H9 (cell line): ENCODE results near the gene NEK11. TPM values are rescaled to one million over a fixed set of nuclear protein-coding genes. Genes with fewer than 3 reads are reported as not detected.
"Not testable (repeated sequence)": the region's sequence is repeated elsewhere in the genome, so short reads cannot be mapped to it uniquely, and the experiment has no call there.

Source experiments
- DNase-seq: peaks from one replicate; pipeline ENCODE4 v3.0.0-alpha.2; 2017
- H2AFZ ChIP-seq: one replicate; pipeline ENCODE4 v1.6.1; 2013; ENCODE audit warnings: mild to moderate bottlenecking, low read length, control low read depth, moderate library complexity
- H2AK5ac ChIP-seq: 2 replicates; pipeline ENCODE4 v1.6.1; 2013; ENCODE audit warnings: low read length, control low read depth, mixed read lengths; ENCODE audit not compliant: insufficient read length
- H2BK120ac ChIP-seq: one replicate; pipeline ENCODE4 v1.6.1; 2013; ENCODE audit warnings: low read depth, mild to moderate bottlenecking, low read length, control low read depth, inconsistent platforms; ENCODE audit not compliant: poor library complexity, severe bottlenecking
- H2BK12ac ChIP-seq: 2 replicates; pipeline ENCODE4 v1.6.1; 2013; ENCODE audit warnings: low read length, control low read depth, mixed read lengths, low read depth; ENCODE audit not compliant: insufficient read length
- H2BK15ac ChIP-seq: 2 replicates; pipeline ENCODE4 v1.6.1; 2013; ENCODE audit warnings: low read depth, low read length, control low read depth
- H2BK20ac ChIP-seq: one replicate; pipeline ENCODE4 v1.6.1; 2013; ENCODE audit warnings: low read depth, mild to moderate bottlenecking, low read length, control low read depth, inconsistent platforms; ENCODE audit not compliant: poor library complexity, severe bottlenecking
- H2BK5ac ChIP-seq: 2 replicates; pipeline ENCODE4 v1.6.1; 2013; ENCODE audit warnings: low read length, control low read depth, mixed read lengths; ENCODE audit not compliant: insufficient read length
- H3K14ac ChIP-seq: 2 replicates; pipeline ENCODE4 v1.6.1; 2013; ENCODE audit warnings: low read length, control low read depth; ENCODE audit not compliant: insufficient read depth
- H3K18ac ChIP-seq: 2 replicates; pipeline ENCODE4 v1.6.1; 2013; ENCODE audit warnings: low read depth, mild to moderate bottlenecking, mixed read lengths, low read length, control low read depth; ENCODE audit not compliant: insufficient read length
- H3K23ac ChIP-seq: 2 replicates; pipeline ENCODE4 v1.6.1; 2013; ENCODE audit warnings: low read length, control low read depth, mixed read lengths, low read depth; ENCODE audit not compliant: insufficient read length
- H3K23me2 ChIP-seq: 2 replicates; pipeline ENCODE4 v1.6.1; 2013; ENCODE audit warnings: low read depth, mild to moderate bottlenecking, mixed read lengths, low read length, control low read depth; ENCODE audit not compliant: insufficient read length, poor library complexity, severe bottlenecking
- H3K27ac ChIP-seq: 2 replicates; pipeline ENCODE4 v1.5.1; 2013; ENCODE audit warnings: low read length, control low read depth, mixed read lengths, low read depth; ENCODE audit not compliant: insufficient read length
- H3K27me3 ChIP-seq: 2 replicates; pipeline ENCODE4 v1.6.1; 2013; ENCODE audit warnings: low read length, control low read depth, inconsistent platforms; ENCODE audit not compliant: insufficient read depth
- H3K4ac ChIP-seq: 2 replicates; pipeline ENCODE4 v1.6.1; 2013; ENCODE audit warnings: low read depth, mild to moderate bottlenecking, control low read depth, inconsistent platforms, low read length, moderate library complexity
- H3K4me1 ChIP-seq: 2 replicates; pipeline ENCODE4 v1.6.1; 2013; ENCODE audit warnings: low read length, control low read depth, inconsistent platforms; ENCODE audit not compliant: insufficient read depth
- H3K4me2 ChIP-seq: 2 replicates; pipeline ENCODE4 v1.6.1; 2013; ENCODE audit warnings: low read length, control low read depth, mixed read lengths; ENCODE audit not compliant: insufficient read length, insufficient read depth
- H3K56ac ChIP-seq: 2 replicates; pipeline ENCODE4 v1.6.1; 2013; ENCODE audit warnings: low read depth, mild to moderate bottlenecking, mixed read lengths, low read length, control low read depth; ENCODE audit not compliant: insufficient read length
- H3K79me1 ChIP-seq: 2 replicates; pipeline ENCODE4 v1.6.1; 2013; ENCODE audit warnings: low read depth, mild to moderate bottlenecking, moderate library complexity, low read length, control low read depth, inconsistent platforms; ENCODE audit not compliant: insufficient read depth, poor library complexity, severe bottlenecking
- H3K79me2 ChIP-seq: 2 replicates; pipeline ENCODE4 v1.6.1; 2013; ENCODE audit warnings: low read length, control low read depth, inconsistent platforms; ENCODE audit not compliant: insufficient read depth
- H3K9ac ChIP-seq: 2 replicates; pipeline ENCODE4 v1.6.1; 2013; ENCODE audit warnings: low read length, control low read depth, mixed read lengths; ENCODE audit not compliant: insufficient read length; ENCODE audit errors: extremely low read depth
- H3K9me3 ChIP-seq: one replicate; pipeline ENCODE4 v1.6.1; 2013; ENCODE audit warnings: low read depth, low read length, inconsistent platforms; ENCODE audit not compliant: control insufficient read depth
- H3T11ph ChIP-seq: one replicate; pipeline ENCODE4 v1.6.1; 2013; ENCODE audit warnings: mild to moderate bottlenecking, low read length, control low read depth, inconsistent platforms
- H4K20me1 ChIP-seq: one replicate; pipeline ENCODE4 v1.6.1; 2013; ENCODE audit not compliant: control insufficient read depth, insufficient read length, insufficient read depth
- H4K5ac ChIP-seq: 2 replicates; pipeline ENCODE4 v1.6.1; 2013; ENCODE audit warnings: low read depth, mild to moderate bottlenecking, mixed read lengths, low read length, control low read depth; ENCODE audit not compliant: insufficient read length
- H4K8ac ChIP-seq: replicated peaks from 2 replicates; pipeline ENCODE4 v1.6.1; 2013; ENCODE audit warnings: low read length, control low read depth, mixed read lengths, low read depth; ENCODE audit not compliant: insufficient read length
- H4K91ac ChIP-seq: 2 replicates; pipeline ENCODE4 v1.6.1; 2013; ENCODE audit warnings: low read depth, mild to moderate bottlenecking, moderate library complexity, mixed read lengths, low read length, control low read depth; ENCODE audit not compliant: insufficient read length
- H3K27ac Mint-ChIP-seq, 3 experiments: 2 replicates in 2 of 3; 3 replicates in 1 of 3; pipeline ENCODE4 v1.8.0; 2020 to 2021; ENCODE audit warnings: mixed read lengths in 3 of 3, mild to moderate bottlenecking in 1 of 3, moderate library complexity in 1 of 3
- H3K27me3 Mint-ChIP-seq: 2 replicates; pipeline ENCODE4 v1.8.0; 2021; ENCODE audit warnings: low read depth, mild to moderate bottlenecking, moderate library complexity, mixed read lengths
- H3K36me3 Mint-ChIP-seq, 3 experiments: 2 replicates in 2 of 3; 3 replicates in 1 of 3; pipeline ENCODE4 v1.8.0; 2020 to 2021; ENCODE audit warnings: low read depth in 3 of 3, mixed read lengths in 3 of 3; ENCODE audit not compliant: insufficient read depth in 1 of 3
- H3K4me1 Mint-ChIP-seq, 2 experiments: 2 replicates each; pipeline ENCODE4 v1.8.0; 2020; ENCODE audit warnings: mixed read lengths in 2 of 2
- H3K4me3 Mint-ChIP-seq, 2 experiments: 2 replicates in 1 of 2; 3 replicates in 1 of 2; pipeline ENCODE4 v1.8.0; 2020 to 2021; ENCODE audit warnings: mild to moderate bottlenecking in 2 of 2, mixed read lengths in 2 of 2, moderate library complexity in 1 of 2
- H3K9me3 Mint-ChIP-seq, 2 experiments: 2 replicates in 1 of 2; 3 replicates in 1 of 2; pipeline ENCODE4 v1.8.0; 2020; ENCODE audit warnings: mild to moderate bottlenecking in 2 of 2, mixed read lengths in 2 of 2, moderate library complexity in 1 of 2
- CTCF ChIP-seq: fragments of 200-600 bp; sonication (generic); conservative IDR thresholded peaks from 3 replicates; pipeline ENCODE4 v1.8.0; 2021; ENCODE audit warnings: antibody characterized with exemption, mild to moderate bottlenecking
- WGBS: extraction: QIAGEN DNeasy Blood & Tissue Kit; methylation state at CpG from one replicate; pipeline ENCODE4 v1.1.7; 2013; ENCODE audit warnings: missing lambda C conversion rate, low lambda C conversion rate, mixed read lengths; ENCODE audit not compliant: insufficient read length; ENCODE audit errors: extremely low coverage; 5-methylcytosine and 5-hydroxymethylcytosine counted together
- total RNA-seq: library from RNA; stranded (reverse); gene quantifications from 2 replicates; pipeline ENCODE4 v1.2.1, GENCODE V29; 2021

Gene NEK11
- total RNA-seq, 1 experiment from 2014 or later = 2.5 TPM

GRCh38 chr3:131374741-131375140, 348.1 kb downstream of the NEK11 start:
- TF ChIP-seq CTCF = no peak
- H3K4me1 ChIP-seq = no peaks in the 10 kb centered on the region
- H3K56ac ChIP-seq = no peak overlapping the region
- H3K14ac ChIP-seq = no peak overlapping the region
- no peak overlapping the region for H3K18ac ChIP-seq
- H3K23me2 ChIP-seq = no peaks in the 10 kb centered on the region
- peaks cover 7% of the 10 kb centered on the region for H3K9me3 ChIP-seq
- Mint-ChIP-seq H3K4me1 (peaks cover 12 to 13% of the 10 kb centered on the region in 2 experiments), H3K27ac (0 out of 7 replicates have a peak overlapping the region, but pooled peaks of 1 of the 3 experiments have one; percentile 5), H3K4me3 (no peak overlapping the region), H3K36me3 (peaks cover 0 to 22% (median 0%) of the 10 kb centered on the region in 3 experiments; a peak in 6 of 7 replicates), H3K9me3 (peaks cover 0 to 8% of the 10 kb centered on the region in 2 experiments; a peak in 1 of 5 replicates), H3K27me3 (no peaks in the 10 kb centered on the region)
- no peaks in the 10 kb centered on the region for H4K20me1 ChIP-seq
- no peak overlapping the region for H3K27ac ChIP-seq
- H4K5ac ChIP-seq = no peak overlapping the region
- H2AFZ ChIP-seq = no peak overlapping the region
- WGBS = no CpG with 5 or more reads among the region's 2 CpGs
- H3K23ac ChIP-seq = no peak overlapping the region
- peak overlapping the region; percentile 60 for H2BK20ac ChIP-seq
- no peak overlapping the region for H3K4ac ChIP-seq
- H3K9ac ChIP-seq = no peak overlapping the region
- H3K79me1 ChIP-seq = no peaks in the 10 kb centered on the region
- no peaks in the 10 kb centered on the region for H3K27me3 ChIP-seq
- H2BK15ac ChIP-seq = no peak overlapping the region
- no peak overlapping the region for H3K4me2 ChIP-seq
- no peak overlapping the region for H2BK120ac ChIP-seq
- no peak for DNase-seq
- no peak overlapping the region for H4K91ac ChIP-seq
- no peak overlapping the region for H2BK12ac ChIP-seq
- no peak overlapping the region for H2AK5ac ChIP-seq
- no peak overlapping the region for H3T11ph ChIP-seq
- no peak overlapping the region for H4K8ac ChIP-seq
- H3K79me2 ChIP-seq = no peaks in the 10 kb centered on the region
- no peak overlapping the region for H2BK5ac ChIP-seq

- H3K27ac ChIP-seq = not testable (repeated sequence)
These were observed 354.3 kb downstream of the NEK11 start for GRCh38 chr3:131380821-131381444.

More at GRCh38 chr3:131380821-131381444, 354.3 kb downstream of the NEK11 start:
- H3K4me1 Mint-ChIP-seq = peaks cover 36 to 39% of the 10 kb centered on the region in 2 experiments
- not testable (repeated sequence) for H2BK15ac ChIP-seq, H2BK12ac ChIP-seq, DNase-seq, H3K4ac ChIP-seq, H3K23me2 ChIP-seq, H3K4me1 ChIP-seq, H2AFZ ChIP-seq, H3K23ac ChIP-seq, H3K9me3 ChIP-seq, H2BK5ac ChIP-seq, H3K79me1 ChIP-seq, H3T11ph ChIP-seq, H4K5ac ChIP-seq, H2AK5ac ChIP-seq, H2BK20ac ChIP-seq, H3K9me3 Mint-ChIP-seq, H3K27me3 Mint-ChIP-seq, H4K8ac ChIP-seq, H2BK120ac ChIP-seq, H4K20me1 ChIP-seq, H3K27me3 ChIP-seq, H4K91ac ChIP-seq, H3K56ac ChIP-seq, H3K79me2 ChIP-seq
- H3K4me3 Mint-ChIP-seq = peak overlapping the region; percentile 93 to 95
- peak overlapping the region; percentile 61 for H3K4me2 ChIP-seq
- peak overlapping the region; percentile 18; the same call in 1 of the 2 replicates for H3K14ac ChIP-seq
- H3K18ac ChIP-seq = peak overlapping the region; percentile 29
- no CpG with 5 or more reads among the region's 16 CpGs for WGBS
- peak overlapping the region; percentile 87 to 94 (median 92) for H3K27ac Mint-ChIP-seq
- H3K9ac ChIP-seq = peak overlapping the region; percentile 63
- H3K36me3 Mint-ChIP-seq = peaks cover 22 to 40% (median 24%) of the 10 kb centered on the region in 3 experiments
